ENCODE data around the gene NT5E. TPM values are rescaled to one million over a fixed set of nuclear protein-coding genes. Genes with fewer than 3 reads are reported as not detected.

Gene NT5E
- total RNA-seq, 1 experiment from 2014 or later, result 84.6 TPM

GRCh38 chr6:85401186-85402021, 48.5 kb upstream of the NT5E start:
- H3K4me3 ChIP-seq, result no peak overlapping the region
- no peak overlapping the region for H3K27ac ChIP-seq
- H3K9me2 ChIP-seq (ENCODE audit: insufficient read depth), result no peaks in the 10 kb centered on the region
- H3K36me3 ChIP-seq (ENCODE audit: low read depth), result no peaks in the 10 kb centered on the region
- intact Hi-C loops (cut with micrococcal nuclease; ENCODE audit: unreplicated experiment), result no loop called here
- H3K27me3 ChIP-seq (ENCODE audit: insufficient read depth, low read depth), result no peaks in the 10 kb centered on the region
- TF ChIP-seq CTCF (conservative IDR thresholded peaks at IDR 0.05) (no peak), EZH2 (IDR thresholded peaks at IDR 0.05; ENCODE audit: low read depth) (no peak)
- H3K4me2 ChIP-seq, result no peak overlapping the region
- POLR2A ChIA-PET (ENCODE audit: unreplicated experiment), result no interaction called here
- no peaks in the 10 kb centered on the region for H4K20me1 ChIP-seq (ENCODE audit: insufficient read depth)
- H3F3A ChIP-seq (ENCODE audit: insufficient read depth, low read depth), result peaks cover 24% of the 10 kb centered on the region; the same call in 1 of the 2 replicates
- DNase-seq, result no peak
- H2AFZ ChIP-seq, result no peak overlapping the region
- H3K4me1 ChIP-seq (replicated peaks; ENCODE audit: insufficient read depth), result peaks cover 50% of the 10 kb centered on the region
- no peaks in the 10 kb centered on the region for H3K79me2 ChIP-seq (ENCODE audit: low read depth)
- CTCF ChIA-PET, result interaction anchor here (0.6 kb wide), 1 partner anchor 23 kb away, joined by 3 read pairs; no protein-coding TSS in a partner anchor
- H3K9me3 ChIP-seq (ENCODE audit: insufficient read depth, low read depth), result 0 out of 2 replicates have a peak, but pooled peaks cover 5% of the 10 kb centered on the region
- BruUV-seq (replicated peaks), result no TSS peak

DNA sequence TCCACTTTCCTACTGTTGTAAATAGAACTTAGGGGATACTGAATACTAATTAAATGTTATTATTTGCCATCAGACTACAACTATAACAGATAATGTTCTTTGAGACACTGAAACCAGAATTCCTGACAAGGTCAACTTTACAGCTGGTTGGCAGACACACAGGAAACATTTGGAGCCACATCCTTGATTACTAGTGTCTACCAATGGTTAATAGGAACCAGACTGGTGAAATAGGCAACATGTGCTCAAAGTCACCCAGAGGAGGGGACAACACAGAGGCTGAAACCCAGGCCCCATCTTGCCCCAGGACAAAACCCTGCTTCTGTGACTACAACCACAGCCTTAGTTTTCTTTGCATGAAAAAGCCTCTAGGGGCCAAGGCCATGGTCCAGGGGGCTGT, 47.8 kb upstream of the NT5E start:
- Histone ChIP-seq H3K4me2 (no peak overlapping the region), H3K36me3 (ENCODE audit: low read depth) (no peaks in the 10 kb centered on the region), H3K9me3 (ENCODE audit: insufficient read depth, low read depth) (0 out of 2 replicates have a peak, but pooled peaks cover 5% of the 10 kb centered on the region), H3F3A (ENCODE audit: insufficient read depth, low read depth) (peaks cover 24% of the 10 kb centered on the region; the same call in 1 of the 2 replicates), H3K9me2 (ENCODE audit: insufficient read depth) (no peaks in the 10 kb centered on the region), H3K4me3 (no peak overlapping the region), H3K4me1 (replicated peaks; ENCODE audit: insufficient read depth) (peaks cover 51% of the 10 kb centered on the region), H4K20me1 (ENCODE audit: insufficient read depth) (no peaks in the 10 kb centered on the region), H3K27ac (peak overlapping the region; percentile 75; the same call in 1 of the 2 replicates), H3K79me2 (ENCODE audit: low read depth) (no peaks in the 10 kb centered on the region), H3K27me3 (ENCODE audit: insufficient read depth, low read depth) (no peaks in the 10 kb centered on the region), H2AFZ (no peak overlapping the region)
- ChIA-PET POLR2A (ENCODE audit: unreplicated experiment) (no interaction called here), CTCF (no interaction called here)
- BruUV-seq (replicated peaks), result no TSS peak
- TF ChIP-seq EZH2 (IDR thresholded peaks at IDR 0.05; ENCODE audit: low read depth), result no peak
- no peak for TF ChIP-seq CTCF (conservative IDR thresholded peaks at IDR 0.05)
- DNase-seq, result no peak
- intact Hi-C loops (cut with micrococcal nuclease; ENCODE audit: unreplicated experiment), result no loop called here

DNA sequence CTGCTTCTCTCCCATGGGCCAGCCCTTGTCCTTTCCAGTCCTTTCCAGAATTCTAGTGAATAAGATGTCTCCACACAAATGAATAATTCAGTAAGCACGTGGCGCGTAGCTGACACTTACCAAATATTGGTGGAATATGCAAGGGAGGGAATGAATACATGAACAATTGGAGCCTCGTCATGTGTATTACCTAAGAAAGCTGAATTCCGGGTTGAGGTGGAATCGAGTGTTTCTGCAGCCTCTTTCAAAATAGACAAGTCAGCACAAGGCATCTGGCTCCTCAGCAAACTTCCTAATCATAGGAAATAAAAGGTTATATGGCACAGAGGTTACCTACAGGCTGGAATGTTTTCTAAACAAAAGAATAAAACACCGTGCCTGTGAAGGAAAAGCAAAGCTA, 47.0 kb upstream of the NT5E start:
- no peak for DNase-seq
- Histone ChIP-seq H3K79me2 (ENCODE audit: low read depth) (no peaks in the 10 kb centered on the region), H3K9me2 (ENCODE audit: insufficient read depth) (no peaks in the 10 kb centered on the region), H2AFZ (0 out of 2 replicates have a peak overlapping the region, but pooled peaks have one; percentile 57), H3K4me3 (no peak overlapping the region), H3F3A (ENCODE audit: insufficient read depth, low read depth) (peaks cover 24% of the 10 kb centered on the region; the same call in 1 of the 2 replicates), H3K4me1 (replicated peaks; ENCODE audit: insufficient read depth) (peaks cover 51% of the 10 kb centered on the region), H3K27ac (peak overlapping the region; percentile 75), H3K9me3 (ENCODE audit: insufficient read depth, low read depth) (no peaks in the 10 kb centered on the region), H3K36me3 (ENCODE audit: low read depth) (no peaks in the 10 kb centered on the region), H3K4me2 (peak overlapping the region; percentile 64), H3K27me3 (ENCODE audit: insufficient read depth, low read depth) (no peaks in the 10 kb centered on the region), H4K20me1 (ENCODE audit: insufficient read depth) (no peaks in the 10 kb centered on the region)
- POLR2A ChIA-PET (ENCODE audit: unreplicated experiment), result interaction anchor here (0.5 kb wide), 1 partner anchor 51 kb away, joined by 4 read pairs; no protein-coding TSS in a partner anchor
- CTCF ChIA-PET, result interaction anchor here (1.3 kb wide), 1 partner anchor 80 kb away, joined by 3 read pairs; no protein-coding TSS in a partner anchor
- no peak for TF ChIP-seq EZH2 (IDR thresholded peaks at IDR 0.05; ENCODE audit: low read depth)
- TF ChIP-seq CTCF (conservative IDR thresholded peaks at IDR 0.05), result no peak
- BruUV-seq (replicated peaks), result no TSS peak
- intact Hi-C loops (cut with micrococcal nuclease; ENCODE audit: unreplicated experiment), result loop anchor here (1.0 kb wide), 1 partner anchor 42 kb away; no protein-coding TSS in a partner anchor
